HG02840 (cell line): ENCODE data around the gene EHF.

Experiments used
- ATAC-seq: cut with Tn5 transposase; IDR thresholded peaks from one replicate; pipeline ENCODE4 v1.9.1; 2021; ENCODE audit warnings: mild to moderate bottlenecking, moderate library complexity, moderate number of reproducible peaks; ENCODE audit not compliant: unreplicated experiment, low FRiP score

The EHF gene

DNA sequence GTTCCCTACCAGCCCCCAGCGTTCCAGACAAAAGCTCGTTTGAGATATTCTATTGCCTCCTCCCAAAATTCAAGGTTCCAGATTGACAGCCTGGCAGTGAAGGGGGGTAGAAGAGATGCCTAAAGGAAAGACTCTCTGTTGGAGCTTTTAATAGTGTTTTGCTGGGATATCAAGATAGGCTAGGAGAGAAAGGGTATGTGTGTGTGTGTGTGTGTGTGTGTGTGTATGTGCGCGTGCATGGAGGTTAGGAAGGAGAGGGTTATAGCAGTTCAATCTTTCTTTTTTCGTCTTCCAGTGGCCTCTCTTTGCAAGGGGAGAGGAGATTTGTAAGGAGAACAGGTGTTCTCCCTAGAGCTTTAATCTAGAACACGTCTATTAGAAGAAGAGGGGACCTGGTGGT lies 22.0 kb downstream of the EHF start:
- ATAC-seq = no peak

DNA sequence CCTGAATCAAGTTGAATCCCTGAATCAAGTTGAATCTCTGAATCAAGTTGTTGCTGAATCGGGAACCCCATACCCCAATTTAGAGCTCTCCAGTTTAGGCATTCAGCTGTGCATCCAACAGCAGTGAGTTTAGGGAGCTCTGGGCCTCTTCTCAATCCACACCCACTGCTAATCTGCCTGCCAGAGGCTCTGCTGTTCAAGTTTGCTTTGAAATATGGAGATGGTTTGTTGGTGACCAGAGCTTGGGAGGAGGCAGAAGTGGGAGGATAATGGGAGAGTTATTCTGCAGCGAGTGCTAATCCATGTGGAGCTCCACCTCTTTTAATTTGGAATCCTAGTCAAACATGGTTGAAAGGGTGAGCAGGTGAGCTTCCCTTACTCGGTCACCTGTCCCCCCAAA lies 22.4 kb downstream of the EHF start:
- ATAC-seq = no peak

DNA sequence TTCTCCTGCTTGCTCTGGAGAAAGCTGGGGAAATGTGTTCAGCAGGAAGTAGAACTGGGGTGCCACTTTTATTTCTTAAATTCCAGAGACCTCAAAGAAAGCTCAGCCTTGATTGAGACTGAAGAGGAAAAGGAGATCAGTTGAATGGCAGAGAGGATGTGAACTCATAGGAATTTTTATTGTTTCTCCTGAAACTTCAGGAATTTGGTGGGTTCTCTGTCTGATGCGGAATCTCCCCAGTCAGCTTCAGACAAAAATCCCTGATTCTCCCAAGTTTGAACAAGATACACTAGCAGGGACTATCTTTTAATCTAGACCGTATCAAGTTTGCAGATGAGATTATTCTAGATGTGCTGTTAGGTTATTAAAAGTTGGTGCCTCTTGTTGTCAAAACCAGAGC lies 23.0 kb downstream of the EHF start:
- no peak for ATAC-seq

DNA sequence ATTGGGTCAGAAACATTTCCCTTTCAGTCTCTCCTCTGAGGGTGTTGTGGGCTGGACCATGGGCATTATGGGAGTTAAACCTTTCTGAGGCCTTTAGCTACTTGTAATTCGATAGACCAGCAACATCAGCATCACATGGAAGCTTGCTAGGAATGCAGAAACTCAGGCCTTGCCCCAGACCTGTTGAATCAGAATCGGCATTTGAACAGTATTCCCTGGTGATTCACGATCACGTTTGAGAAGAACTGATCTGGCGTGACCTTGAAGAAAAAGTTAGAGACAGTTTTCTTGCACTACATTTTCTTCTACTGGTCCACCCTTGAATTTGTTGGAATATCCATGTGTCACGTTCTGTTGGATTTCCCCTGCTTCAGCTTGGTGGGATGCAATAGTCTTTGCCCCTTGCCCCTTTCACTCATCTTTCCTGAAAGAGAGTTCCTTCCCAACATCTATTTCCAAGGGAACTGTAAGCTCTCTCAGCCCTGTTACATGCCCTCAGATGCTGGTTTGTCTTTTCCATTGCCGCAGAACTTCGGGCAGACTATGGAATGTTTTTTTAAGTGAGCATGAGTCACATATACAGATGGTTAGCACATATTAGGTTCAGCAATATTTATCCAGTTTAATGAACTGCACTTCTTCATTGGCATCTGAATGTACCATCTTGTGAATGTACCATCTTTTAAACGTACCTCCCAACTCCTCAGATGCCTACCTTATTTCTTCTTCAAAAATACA lies 23.9 kb downstream of the EHF start:
- ATAC-seq = no peak

DNA sequence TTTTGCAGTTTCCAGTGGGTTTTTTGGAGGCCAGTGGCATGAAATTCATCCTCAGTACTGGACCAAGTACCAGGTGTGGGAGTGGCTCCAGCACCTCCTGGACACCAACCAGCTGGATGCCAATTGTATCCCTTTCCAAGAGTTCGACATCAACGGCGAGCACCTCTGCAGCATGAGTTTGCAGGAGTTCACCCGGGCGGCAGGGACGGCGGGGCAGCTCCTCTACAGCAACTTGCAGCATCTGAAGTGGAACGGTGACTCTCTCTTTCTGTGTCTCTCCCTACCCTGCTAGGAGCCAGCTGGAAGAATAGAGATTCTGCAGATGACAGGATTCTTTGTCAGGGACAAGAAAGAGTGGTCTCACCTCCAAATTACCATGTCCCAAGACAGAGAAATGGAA lies 25.5 kb downstream of the EHF start:
- no peak for ATAC-seq

DNA sequence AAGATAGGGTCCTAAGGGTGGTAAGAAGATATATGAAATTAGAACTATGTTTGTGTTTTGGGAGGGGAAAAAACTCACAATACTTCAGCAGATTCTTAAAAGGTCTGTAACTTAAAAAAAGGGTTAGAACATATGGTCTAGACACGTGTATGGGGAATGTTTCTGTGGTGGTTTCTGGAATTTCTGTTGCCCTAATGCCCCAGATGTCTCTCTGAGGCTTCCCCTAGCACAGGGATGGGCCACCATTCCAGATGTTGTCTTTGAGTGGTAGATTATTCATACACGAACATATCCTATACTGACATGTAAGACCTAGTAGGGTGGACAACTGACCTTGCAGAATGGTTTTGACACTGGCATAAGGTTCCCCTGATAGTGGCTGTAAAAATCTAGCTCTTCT lies 26.2 kb downstream of the EHF start:
- ATAC-seq = no peak

DNA sequence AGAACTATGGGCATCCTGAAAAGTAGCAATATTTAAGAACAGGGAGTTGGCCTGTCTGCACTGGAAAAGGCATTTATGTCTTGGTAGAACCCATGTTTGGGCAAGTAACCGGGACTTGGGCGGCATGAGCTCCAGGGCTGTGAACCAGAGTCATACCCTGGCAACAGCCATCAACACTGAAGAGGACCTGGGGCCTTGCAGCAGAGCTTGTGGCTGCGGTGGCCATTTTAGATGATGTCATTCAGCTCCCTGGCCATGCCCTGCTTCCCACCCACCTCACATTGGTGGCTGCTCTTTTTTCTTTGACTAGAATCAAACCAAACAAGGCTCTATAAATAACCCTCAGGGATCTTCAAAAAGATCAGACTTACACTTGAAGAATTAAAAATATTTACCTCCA lies 26.6 kb downstream of the EHF start:
- ATAC-seq = no peak

DNA sequence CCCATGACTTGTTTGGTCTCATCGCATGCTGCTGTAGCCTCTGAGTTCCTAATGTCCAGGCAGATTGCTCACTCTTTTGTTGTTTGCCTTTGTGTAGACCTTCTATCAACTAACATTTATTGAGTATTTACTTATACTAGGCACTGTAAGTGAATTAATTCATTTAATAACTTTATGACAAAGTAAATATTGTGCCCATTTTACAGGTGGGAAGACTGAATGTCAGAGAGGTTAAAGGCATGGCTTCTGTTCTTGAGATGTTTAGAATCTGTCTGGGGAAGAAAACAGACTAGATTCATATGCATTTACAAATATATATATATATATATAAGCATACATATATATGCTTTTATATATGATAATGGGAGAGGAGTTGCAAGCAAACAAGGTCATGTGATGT lies 27.1 kb downstream of the EHF start:
- ATAC-seq = no peak

DNA sequence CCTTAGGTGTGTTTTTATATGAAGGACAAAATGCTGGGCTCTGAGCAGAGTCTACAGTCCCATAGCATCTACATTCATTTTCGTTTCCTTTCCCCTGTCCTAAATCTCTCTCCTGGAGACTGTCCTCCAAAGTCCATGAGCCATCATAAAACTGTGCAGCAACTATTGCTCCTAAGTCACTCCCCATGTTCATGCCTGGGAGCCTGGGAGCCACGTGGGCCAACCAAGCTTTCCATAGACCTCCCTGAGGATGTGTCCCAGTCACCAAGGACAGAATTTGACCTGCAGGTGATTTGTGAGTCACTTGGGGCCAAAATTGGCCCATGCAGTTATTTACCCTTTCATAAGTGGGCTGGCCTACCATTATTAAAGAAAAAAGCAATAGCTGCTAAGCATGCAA lies 28.7 kb downstream of the EHF start:
- ATAC-seq = no peak

DNA sequence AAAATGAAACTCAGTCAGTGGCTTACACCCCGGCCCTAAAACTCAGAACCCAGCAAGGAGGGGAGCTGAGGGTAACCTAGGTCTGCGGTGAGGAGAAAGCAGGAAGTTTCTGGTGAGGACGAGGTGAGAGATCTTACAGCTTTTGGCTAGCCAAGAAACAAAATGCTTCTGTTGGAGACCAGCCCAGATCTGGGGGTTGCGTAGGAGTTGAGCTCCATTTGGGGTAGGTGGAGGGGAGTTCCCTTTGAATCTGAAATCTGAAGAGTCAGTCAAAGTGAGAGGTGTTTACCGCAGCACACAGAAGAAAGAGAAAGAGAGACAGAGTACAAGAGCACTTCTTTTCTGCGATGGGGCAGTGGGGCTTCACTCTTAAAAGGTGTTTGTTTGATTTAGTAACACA lies 29.6 kb downstream of the EHF start:
- peak; percentile 91 for ATAC-seq

DNA sequence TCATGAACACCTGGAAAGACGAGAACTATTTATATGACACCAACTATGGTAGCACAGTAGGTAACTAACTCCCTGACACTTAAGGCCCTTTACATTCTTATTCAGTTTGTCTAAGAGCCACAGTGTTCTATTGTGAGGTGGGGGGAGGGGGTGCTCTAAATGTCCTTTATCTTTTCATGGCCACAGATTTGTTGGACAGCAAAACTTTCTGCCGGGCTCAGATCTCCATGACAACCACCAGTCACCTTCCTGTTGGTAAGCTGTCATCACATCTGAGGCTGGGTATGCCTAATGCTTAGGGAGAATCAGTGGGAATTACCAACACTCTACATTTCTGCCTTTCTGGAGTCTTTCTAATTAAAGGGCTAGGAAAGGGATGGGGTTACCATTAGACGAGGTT lies 30.7 kb downstream of the EHF start:
- ATAC-seq = no peak

DNA sequence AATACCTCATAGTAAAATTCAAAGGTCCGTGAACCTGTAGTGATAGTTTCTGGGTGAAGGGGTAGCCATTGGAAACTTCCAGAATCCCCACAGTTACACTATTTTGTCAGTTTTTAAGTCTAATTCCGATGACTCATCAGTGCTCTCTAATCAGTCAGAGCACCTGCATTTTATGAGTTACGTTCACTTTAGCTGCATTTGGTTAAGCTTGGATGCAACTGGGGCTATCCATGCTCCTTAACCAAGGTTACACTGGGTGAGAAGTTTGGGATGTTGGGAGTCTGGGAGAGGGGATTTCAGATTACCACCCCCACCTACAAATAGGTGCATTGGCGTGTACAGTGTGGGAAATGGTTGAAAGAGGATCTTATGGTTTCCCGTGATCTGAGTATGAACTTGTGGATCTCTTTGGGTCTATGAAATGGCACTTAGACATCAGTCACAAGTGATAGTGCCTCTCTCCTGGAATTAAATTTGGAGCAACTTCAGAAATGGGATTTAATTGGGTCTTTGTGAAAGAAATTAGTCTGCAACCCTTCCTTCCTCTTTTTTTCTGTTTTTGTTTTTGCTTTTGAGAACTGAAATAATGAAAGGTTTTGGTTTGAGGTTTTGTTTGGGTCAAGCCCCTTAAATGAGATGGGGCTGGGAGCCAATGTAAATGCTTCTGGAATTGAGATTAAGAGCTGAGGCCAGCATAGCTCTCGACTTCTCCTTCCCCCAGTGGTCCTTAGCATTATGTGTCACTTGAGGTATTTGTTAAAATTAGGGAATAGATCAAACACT lies 31.5 kb downstream of the EHF start:
- no peak for ATAC-seq

DNA sequence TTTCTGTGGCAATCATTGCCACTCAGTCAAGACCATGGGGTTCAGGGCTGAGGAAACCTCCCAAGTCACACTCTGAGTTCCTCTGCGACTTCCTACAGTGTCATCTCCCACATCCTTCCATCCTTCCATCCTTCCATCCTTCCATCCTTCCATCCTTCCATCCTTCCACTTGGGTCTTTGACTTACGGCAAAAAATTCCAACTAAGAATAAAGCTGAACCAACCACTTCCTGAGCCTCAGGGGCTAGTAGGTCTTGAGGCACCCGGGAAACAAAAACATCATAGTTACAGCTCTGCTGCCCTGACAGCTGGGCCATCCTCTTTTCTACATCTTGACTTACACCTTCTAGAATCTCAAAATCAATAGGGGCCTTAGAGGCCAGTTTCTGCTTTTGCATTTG lies 32.1 kb downstream of the EHF start:
- no peak for ATAC-seq

DNA sequence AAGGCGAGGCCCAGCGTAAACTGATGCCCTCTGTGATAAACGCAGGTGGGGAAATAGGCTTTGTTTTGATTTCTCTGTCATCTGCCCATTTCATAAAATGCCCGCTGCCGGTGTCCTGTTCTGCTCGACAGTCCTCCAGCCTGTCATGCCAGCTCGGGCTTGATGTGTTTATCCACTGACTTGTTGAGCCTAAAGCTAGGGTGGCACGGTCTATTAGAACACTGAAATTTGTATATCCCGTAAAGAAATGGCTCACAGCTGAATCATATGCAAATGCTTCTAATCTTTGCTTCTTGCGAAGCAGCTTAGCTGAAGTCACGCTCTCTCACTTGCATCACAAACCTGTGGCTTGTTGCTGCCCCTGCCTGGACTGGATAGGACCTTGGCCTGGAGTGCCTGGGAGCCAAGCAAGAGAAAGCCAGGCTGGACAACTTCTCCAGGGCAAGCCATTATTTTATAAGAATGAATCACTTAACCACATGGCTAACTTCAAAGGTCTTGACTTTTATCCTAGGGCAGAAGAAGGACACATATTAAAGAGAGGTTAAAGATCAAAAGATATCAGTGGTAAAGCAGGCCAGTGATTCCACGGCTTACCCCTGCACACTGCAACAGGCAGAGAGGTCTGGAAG lies 33.1 kb downstream of the EHF start:
- no peak for ATAC-seq

DNA sequence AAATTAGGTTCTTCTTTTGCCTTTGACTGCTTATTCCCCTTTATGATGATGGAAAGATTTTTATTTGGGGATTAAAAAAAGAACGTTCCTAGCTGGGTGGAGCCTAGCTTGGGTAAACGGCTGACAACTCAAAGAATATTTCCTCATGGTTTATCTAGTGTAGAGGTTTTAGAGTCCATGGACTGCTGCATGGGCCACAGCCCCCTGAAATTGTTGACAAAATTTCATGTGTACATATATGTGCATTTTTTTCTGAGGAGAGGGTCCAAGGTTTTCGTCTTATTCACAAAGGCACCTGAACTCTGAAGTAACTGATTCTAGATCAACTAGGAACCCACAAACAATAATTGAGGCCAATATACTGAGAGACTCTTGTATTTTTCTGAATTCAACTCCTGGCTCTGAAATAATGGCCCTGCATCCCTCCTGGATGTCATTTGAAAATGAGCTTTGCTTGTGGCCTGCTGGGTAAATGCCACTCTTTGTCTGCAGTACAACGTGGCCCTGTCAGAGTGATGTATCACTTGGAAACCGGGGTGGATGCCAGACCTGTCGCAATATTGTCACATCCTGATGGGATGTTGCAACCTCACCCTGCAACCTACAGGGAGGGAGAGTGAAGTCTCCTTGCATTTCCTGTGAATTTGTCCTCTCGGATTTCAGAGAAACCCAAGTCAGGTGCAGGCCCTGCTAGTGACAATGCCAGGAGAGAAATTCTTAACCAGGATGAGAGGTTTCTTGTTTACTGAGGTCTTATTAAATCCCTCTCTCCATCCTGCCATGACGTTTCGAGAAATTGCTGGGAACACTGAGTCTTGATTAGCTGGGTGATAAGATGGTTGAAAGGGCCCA lies 33.8 kb downstream of the EHF start:
- no peak for ATAC-seq

DNA sequence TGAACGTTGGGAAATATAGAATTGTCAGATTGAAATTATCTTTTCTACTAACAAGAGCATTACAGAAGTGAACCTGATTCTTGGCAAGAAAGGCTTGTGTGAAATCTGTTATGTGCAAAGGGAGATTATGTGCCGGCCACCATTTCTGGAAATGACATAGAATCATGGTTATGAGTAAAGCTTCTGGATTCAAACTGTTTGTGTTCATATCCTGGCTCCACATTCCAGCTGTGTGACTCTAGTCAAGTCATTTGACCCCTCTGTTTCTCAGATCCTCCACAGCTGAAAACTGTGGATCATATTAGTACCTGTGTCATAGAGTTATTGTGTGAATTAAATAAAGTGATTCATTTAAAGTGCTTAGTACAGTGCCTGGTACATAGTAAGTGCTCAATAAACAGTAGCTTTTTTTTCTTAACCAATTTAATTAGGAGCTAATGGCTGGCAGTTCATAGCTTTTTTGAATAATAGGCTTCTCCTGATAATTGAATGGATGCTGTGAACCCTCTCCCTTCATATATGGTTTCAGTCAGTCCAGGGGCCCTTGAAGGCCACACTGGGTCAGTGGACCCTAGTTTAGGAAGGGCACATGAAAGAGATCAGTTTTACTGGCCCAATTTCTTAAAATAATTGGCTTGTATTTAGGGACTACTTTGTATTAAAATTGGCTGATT lies 34.6 kb downstream of the EHF start:
- ATAC-seq = no peak

DNA sequence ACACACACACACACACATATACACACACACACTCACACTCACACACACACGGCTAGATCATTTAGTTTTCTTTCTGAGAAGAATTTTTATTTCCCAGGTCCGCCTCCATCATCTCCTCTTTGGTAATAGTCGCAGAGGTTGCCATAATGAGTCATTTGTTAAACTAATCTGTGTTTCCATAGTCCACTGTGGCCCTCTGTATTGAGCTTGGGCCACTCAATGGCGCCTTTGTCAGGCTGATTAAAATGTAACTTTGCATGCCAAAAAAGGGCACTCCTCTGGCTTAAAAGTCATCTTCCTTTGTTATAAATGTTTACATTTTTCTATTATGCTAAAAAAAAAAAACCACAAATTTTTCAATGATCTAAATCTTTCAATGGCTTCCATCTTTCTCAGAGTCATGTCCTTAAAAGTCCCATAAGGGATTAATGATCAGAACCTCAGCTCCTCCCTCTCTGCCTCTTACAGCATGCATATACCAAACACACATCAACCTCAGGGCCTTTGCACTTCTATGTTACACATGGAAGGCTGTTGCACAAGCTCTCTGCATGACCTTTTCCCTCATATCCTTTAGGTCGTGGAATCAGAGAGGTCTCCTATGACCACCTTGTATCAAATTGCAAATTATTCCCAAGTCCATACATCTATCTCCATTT lies 35.3 kb downstream of the EHF start:
- ATAC-seq = no peak

DNA sequence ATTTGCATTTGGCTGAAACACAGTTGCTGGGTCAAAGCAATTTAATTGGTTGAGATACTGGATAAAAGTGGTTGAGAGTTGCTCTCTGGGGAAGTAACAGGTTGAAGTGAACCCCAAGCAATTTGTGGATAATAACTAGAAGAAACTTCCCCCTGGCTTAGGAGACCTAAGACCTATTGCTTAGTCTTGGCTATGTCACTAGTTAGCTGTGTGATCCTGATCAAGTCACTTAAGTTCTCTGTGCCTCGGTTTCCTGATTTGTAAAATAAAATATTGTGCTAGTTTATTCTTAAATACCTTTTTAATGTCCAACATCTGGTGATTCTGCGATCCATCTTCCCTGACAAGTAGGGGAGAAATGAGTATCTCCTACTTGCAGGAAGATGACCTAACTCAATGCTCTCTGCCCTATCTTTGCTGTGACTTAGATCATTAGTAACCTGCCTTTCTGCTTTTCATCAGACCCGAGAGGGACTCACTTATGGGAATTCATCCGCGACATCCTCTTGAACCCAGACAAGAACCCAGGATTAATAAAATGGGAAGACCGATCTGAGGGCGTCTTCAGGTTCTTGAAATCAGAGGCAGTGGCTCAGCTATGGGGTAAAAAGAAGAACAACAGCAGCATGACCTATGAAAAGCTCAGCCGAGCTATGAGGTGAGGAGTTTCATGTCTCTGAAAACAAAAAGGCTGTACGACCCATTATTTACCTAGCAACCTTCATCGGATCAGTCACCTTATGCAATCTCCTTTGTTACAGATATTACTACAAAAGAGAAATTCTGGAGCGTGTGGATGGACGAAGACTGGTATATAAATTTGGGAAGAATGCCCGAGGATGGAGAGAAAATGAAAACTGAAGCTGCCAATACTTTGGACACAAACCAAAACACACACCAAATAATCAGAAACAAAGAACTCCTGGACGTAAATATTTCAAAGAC lies 37.5 kb downstream of the EHF start:
- ATAC-seq = no peak
